Measurements from ENCODE around the gene KDR. TPM values are rescaled to one million over a fixed set of nuclear protein-coding genes. Genes with fewer than 3 reads are reported as not detected.

Gene KDR
- total RNA-seq, 1 experiment from 2014 or later, result 3.4 TPM

DNA sequence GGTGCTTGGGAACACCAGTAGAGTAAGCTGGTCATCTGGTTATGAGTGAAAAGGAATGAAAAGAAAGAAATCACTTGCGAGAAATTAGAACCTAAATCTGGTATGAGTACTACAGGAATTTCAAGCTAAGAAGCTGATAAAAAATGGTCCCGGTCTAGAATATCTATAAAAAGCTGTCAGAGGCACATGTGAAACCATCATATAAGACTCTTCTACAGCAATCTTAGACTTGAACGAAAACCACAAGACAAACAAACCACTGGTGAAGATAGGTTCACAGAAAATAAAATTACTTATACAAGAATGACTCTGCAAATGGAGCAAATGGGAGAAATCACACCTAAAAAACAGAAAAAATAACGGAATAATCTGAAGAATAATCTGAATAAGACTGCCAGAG, 69.9 kb downstream of the KDR start:
- in situ Hi-C loops (cut with HindIII; ENCODE audit: low pct_unique_long_range_greater_than_20kb, low sequenced_read_pairs), result no loop called here

DNA sequence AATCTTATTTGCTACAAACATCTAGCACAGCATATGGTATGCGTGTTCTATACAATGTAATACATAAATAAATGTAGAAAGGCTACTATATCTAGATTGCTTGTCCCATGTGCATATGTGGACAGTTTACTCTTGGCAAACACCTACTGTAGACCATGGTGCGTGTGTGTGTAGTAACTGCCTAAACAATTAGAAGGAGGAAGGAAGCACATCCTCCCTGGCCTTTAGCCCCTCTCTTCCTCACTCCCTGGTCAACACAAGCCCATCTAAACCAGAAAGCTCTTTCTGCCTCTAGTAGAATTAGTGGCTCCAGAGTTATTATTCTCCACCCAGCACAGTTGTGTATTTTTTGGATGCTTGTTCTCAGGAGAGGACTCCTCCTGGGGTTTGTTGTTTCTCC, 73.9 kb downstream of the KDR start:
- in situ Hi-C loops (cut with HindIII; ENCODE audit: low pct_unique_long_range_greater_than_20kb, low sequenced_read_pairs), result no loop called here
- no peak for DNase-seq (ENCODE audit: low read depth, low spot score)

More for the DNA sequence above, 69.9 kb downstream of the KDR start:
- no peak for DNase-seq (ENCODE audit: low read depth, low spot score)

DNA sequence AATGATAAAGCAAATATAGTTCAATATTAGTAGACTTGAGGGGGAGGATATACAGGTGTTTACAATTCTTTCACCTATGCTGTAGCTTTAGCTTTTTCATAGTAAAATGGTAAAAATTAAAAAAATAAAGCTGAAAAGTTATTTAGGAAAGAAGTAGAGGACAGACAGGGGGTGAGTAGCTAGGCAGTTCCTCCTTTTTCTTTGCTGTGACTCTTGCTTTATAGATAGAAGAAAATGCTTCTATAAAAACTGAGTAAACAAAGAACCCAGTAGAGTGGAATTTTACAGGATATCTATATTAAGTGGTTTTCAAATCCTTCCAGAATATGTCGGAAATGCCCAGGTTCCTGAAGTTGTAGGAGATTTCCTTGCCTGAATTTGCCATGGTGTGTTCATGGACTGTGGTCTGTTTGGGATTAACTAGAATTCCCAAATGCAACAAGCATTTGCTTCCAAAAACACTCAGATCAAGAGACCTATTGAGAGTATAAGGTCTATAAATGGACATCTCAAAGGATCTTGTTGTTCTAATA, 74.9 kb downstream of the KDR start:
- in situ Hi-C loops (cut with HindIII; ENCODE audit: low pct_unique_long_range_greater_than_20kb, low sequenced_read_pairs), result no loop called here
- peak; percentile 26 for DNase-seq (ENCODE audit: low read depth, low spot score)

- no peak for DNase-seq (ENCODE audit: low read depth, low spot score)
- in situ Hi-C loops (cut with HindIII; ENCODE audit: low pct_unique_long_range_greater_than_20kb, low sequenced_read_pairs), result no loop called here
Measured at GRCh38 chr4:55038176-55038890, 87.1 kb downstream of the KDR start.

DNA sequence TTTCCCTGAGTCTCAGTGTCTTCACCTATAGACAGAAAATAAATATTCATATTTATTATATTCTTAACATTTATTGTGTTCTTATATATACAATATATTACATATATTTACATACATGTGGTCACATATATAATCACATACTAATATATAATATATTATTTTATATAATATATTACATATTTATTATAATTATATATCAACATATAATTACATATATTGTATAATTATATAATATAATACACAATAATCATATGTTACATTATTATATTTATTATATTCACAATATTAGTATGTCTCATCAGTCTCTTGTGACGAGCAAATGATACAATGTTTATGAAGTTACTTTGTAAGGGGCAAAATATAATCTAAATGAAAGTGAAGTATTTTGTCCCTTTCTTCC, 87.7 kb downstream of the KDR start:
- in situ Hi-C loops (cut with HindIII; ENCODE audit: low pct_unique_long_range_greater_than_20kb, low sequenced_read_pairs), result no loop called here
- DNase-seq (ENCODE audit: low read depth, low spot score), result no peak

GRCh38 chr4:55036405-55036804, 89.0 kb downstream of the KDR start:
- DNase-seq (ENCODE audit: low read depth, low spot score), result no peak
- in situ Hi-C loops (cut with HindIII; ENCODE audit: low pct_unique_long_range_greater_than_20kb, low sequenced_read_pairs), result no loop called here

DNA sequence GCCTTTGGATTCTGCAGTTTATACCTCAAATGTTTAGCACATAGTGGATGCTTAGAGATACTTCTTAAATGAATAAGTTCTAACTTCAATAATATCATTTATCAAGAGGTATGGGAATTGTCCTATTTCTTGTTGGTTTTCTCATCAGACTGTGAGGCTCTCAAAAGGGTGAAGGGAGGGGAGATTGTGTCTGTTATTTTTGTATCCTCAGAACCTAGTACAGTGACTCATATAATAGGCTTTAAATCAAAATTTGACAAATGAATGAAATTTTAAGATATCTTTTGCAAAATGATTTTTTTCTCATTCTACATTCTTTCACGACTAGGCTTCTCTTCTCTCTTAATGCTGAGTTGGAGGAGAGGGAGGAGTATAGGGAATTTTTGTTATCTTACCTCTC, 89.5 kb downstream of the KDR start:
- no peak for DNase-seq (ENCODE audit: low read depth, low spot score)
- in situ Hi-C loops (cut with HindIII; ENCODE audit: low pct_unique_long_range_greater_than_20kb, low sequenced_read_pairs), result no loop called here

- in situ Hi-C loops (cut with HindIII; ENCODE audit: low pct_unique_long_range_greater_than_20kb, low sequenced_read_pairs), result no loop called here
- peak; percentile 30 for DNase-seq (ENCODE audit: low read depth, low spot score)
Measured at GRCh38 chr4:55033296-55033695, 92.1 kb downstream of the KDR start.

- in situ Hi-C loops (cut with HindIII; ENCODE audit: low pct_unique_long_range_greater_than_20kb, low sequenced_read_pairs), result no loop called here
- no peak for DNase-seq (ENCODE audit: low read depth, low spot score)
Measured at GRCh38 chr4:55032788-55033187, 92.6 kb downstream of the KDR start.

DNA sequence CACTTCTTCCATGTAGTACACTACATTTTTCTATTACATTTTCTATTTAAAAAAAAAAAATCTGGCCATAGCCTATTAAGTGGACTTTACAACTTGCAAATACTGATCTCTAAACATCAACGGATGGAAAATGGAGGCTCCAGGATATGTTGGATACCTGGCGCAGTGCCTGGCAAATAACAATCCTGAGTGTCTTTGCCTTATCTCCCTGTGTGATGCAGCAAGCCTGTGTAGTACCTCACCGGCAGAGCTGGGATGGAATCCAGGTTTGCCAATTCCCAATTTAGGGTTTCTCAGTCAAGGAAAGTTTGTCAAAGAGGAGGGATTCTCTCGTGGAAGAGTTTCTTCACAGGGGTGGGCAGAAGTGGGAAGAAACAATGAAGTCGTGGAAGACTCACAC, 93.2 kb downstream of the KDR start:
- in situ Hi-C loops (cut with HindIII; ENCODE audit: low pct_unique_long_range_greater_than_20kb, low sequenced_read_pairs), result no loop called here
- no peak for DNase-seq (ENCODE audit: low read depth, low spot score)

DNA sequence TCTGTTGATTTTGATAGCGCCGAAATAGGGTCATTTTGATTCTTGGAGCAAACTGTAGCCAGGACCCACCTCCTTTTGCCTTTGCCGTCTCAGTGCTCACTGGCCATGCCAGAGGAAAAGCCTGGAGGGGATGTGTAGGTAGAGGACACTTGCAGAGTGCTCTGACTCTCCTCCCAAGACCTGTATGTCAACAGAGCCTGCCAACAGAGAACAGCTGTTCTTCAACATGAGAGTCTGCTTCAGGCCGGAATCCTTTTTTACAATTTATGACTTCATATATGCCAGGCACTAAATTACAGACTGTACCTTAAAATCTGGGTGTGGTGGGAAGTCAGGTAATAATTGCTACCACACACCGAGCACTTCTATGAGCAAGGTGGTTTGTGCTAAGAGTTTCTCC, 94.2 kb downstream of the KDR start:
- in situ Hi-C loops (cut with HindIII; ENCODE audit: low pct_unique_long_range_greater_than_20kb, low sequenced_read_pairs), result no loop called here
- no peak for DNase-seq (ENCODE audit: low read depth, low spot score)

- DNase-seq (ENCODE audit: low read depth, low spot score), result no peak
- in situ Hi-C loops (cut with HindIII; ENCODE audit: low pct_unique_long_range_greater_than_20kb, low sequenced_read_pairs), result no loop called here
Measured at GRCh38 chr4:55030589-55030988, 94.8 kb downstream of the KDR start.

GRCh38 chr4:55029821-55030503, 95.4 kb downstream of the KDR start:
- in situ Hi-C loops (cut with HindIII; ENCODE audit: low pct_unique_long_range_greater_than_20kb, low sequenced_read_pairs), result no loop called here
- DNase-seq (ENCODE audit: low read depth, low spot score), result no peak

- no peak for DNase-seq (ENCODE audit: low read depth, low spot score)
- in situ Hi-C loops (cut with HindIII; ENCODE audit: low pct_unique_long_range_greater_than_20kb, low sequenced_read_pairs), result no loop called here
Measured at GRCh38 chr4:55029321-55029720, 96.1 kb downstream of the KDR start.

Small RNA genes within 50 kb of the gene (small RNA-seq; reads per million reads assigned to genes)
- gene RN7SL424P, result 0 to 1.1 reads per million in 2 experiments
- gene RNU6-410P, result 0 reads per million in 2 experiments

Other genes with a start within 250 kb of the KDR start
- gene SRD5A3, start 220.6 kb upstream of the KDR start, total RNA-seq (2014; rRNA removed; shearing (Covaris generic)), result 37.1 and 37.8 TPM in 2 replicates

Measured in SK-MEL-5 (cell line).